Measurements from ENCODE around the gene STARD3. TPM values are rescaled to one million over a fixed set of nuclear protein-coding genes. Genes with fewer than 3 reads are reported as not detected.
A peak's percentile ranks its signal among the peaks of the same experiment; 100 is the strongest.

STARD3 gene
- total and polyA plus RNA-seq, 2 of the 13 experiments (the other 11 are each of a cell fraction or from before 2014, with no cell fraction given), result 34.6 to 100 TPM

DNA sequence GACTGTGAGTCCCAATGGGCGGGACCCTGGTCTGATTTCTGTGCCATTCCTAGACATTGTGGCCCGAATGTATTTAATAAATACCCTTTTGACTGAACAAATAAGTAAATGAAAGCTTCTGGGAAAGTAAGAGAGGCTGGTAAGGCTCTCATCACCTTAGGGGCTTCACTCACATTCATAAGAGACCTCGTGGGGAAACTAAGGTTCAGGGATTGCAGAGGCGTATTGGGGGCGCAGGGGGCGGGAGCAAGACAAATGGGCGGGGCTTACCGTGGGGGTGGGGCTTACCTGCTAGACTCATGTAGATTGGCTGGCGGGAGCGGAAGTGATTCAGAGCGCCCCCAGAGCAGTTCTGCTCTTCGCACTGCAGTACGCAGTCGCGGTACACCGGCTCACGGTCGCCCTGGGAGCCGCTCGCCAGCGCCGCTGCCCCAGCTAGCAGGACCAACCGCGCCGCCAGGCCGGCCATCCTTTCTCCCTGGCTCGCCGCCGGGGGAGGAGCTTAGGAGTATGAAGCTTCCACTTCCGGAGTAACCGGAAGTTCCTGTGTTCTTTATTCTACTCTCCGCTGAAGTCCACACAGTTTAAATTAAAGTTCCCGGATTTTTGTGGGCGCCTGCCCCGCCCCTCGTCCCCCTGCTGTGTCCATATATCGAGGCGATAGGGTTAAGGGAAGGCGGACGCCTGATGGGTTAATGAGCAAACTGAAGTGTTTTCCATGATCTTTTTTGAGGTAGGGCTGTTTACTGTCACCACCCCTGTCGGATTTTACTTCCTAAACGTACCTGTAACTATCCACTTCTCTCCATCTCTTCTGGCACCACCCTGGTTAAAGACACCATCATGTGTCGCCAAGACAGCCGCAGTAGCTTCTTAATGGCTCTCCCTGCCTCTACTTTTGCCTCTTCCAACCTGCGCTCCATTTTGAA lies 50.9 kb downstream of the STARD3 start, which contains the start of gene PGAP3:
Gene PGAP3 (minus strand): TSS at position 512 of the 929 bp plus-strand sequence. CDS start 43 bp downstream, at position 469.
- H3K4me2 ChIP-seq (ENCODE audit: low read depth, low read length), result peak within 1 kb of the TSS; percentile 94
- no peaks in the 10 kb centered on the region for H3K79me2 ChIP-seq (ENCODE audit: insufficient read depth, low read length)
- peaks cover 0 to 2% of the 10 kb centered on the region in 2 experiments; a peak in 2 of 5 replicates for H3K36me3 ChIP-seq (replicated peaks in 1 of 2; ENCODE audit: control insufficient read depth in 1 of 2, insufficient read depth in 2 of 2, low read length in 2 of 2)
- ATAC-seq (peak; percentile 95), DNase-seq (ENCODE audit: low spot score) (peak; percentile 95), FAIRE-seq (peak; percentile 71)
- H3K27ac ChIP-seq (ENCODE audit: extremely low read length, insufficient read depth, low read length), result peak within 1 kb of the TSS; percentile 88
- peaks cover 29% of the 10 kb centered on the region for H3K4me1 ChIP-seq (ENCODE audit: insufficient read depth, low read length)
- CTCF ChIA-PET (ENCODE audit: low intra/inter-chr PET ratio, low total read pairs), result interaction anchor here (0.6 kb wide), 1 partner anchor 33 kb away, joined by 4 read pairs; no protein-coding TSS in a partner anchor
- peak within 1 kb of the TSS; percentile 17 for H2AFZ ChIP-seq (ENCODE audit: low read length)
- no peaks in the 10 kb centered on the region for H4K20me1 ChIP-seq (ENCODE audit: insufficient read depth, low read length)
- POLR2A ChIA-PET, result interaction anchor here (0.9 to 4.9 kb wide), 17 partner anchors 8 to 488 kb away, joined by 3 to 118 read pairs (median 7); partner anchors contain the start of genes CDK12, ERBB2, MIEN1 and PNMT
- BruUV-seq (replicated peaks), result TSS peak; percentile 96
- H3K9ac ChIP-seq (ENCODE audit: insufficient read depth, low read depth, low read length), result peak within 1 kb of the TSS; percentile 83
- WGBS (ENCODE audit: low lambda C conversion rate), result under 1% methylated on average over 30 of the region's 45 CpGs
- no peaks in the 10 kb centered on the region for H3K9me3 ChIP-seq (ENCODE audit: low read length)
- H3K4me3 ChIP-seq (replicated peaks in 1 of 3; ENCODE audit: insufficient read depth in 1 of 3, low read depth in 2 of 3, low read length in 3 of 3), result peak within 1 kb of the TSS; percentile 72 to 76 (median 74)
- in situ Hi-C loops (cut with HindIII; ENCODE audit: extremely low pct_ligation_motif_present, low pct_unique_long_range_greater_than_20kb), result no loop called here
- intact Hi-C loops (cut with micrococcal nuclease; ENCODE audit: unreplicated experiment), result loop anchor here (1.0 kb wide), 1 partner anchor 7 kb away; no protein-coding TSS in a partner anchor
- no peaks in the 10 kb centered on the region; a peak in 1 of 5 replicates for H3K27me3 ChIP-seq (ENCODE audit: control insufficient read depth in 1 of 2, insufficient read depth in 2 of 2, low read length in 2 of 2)
- TF ChIP-seq ADNP (CRISPR knock-in tag; IDR thresholded peaks at IDR 0.05) (no peak), CCAR2 (optimal IDR thresholded peaks at IDR 0.05; ENCODE audit: low read depth, low read length) (no peak), ZSCAN25 (CRISPR knock-in tag; IDR thresholded peaks at IDR 0.05) (no peak; the same call in 1 of the 2 replicates), SYNCRIP (IDR thresholded peaks at IDR 0.05; ENCODE audit: insufficient read depth, low read depth, low read length) (no peak), ZNF790 (CRISPR knock-in tag; IDR thresholded peaks at IDR 0.05; ENCODE audit: borderline replicate concordance) (peak; percentile 78; the same call in 1 of the 2 replicates), FOXK1 (CRISPR knock-in tag; IDR thresholded peaks at IDR 0.05; ENCODE audit: borderline replicate concordance, low read depth) (peak; percentile 82), SMARCC2 (IDR thresholded peaks at IDR 0.05) (no peak), SUZ12 (IDR thresholded peaks at IDR 0.05; ENCODE audit: low read depth, low read length) (no peak), EED (CRISPR knock-in tag; IDR thresholded peaks at IDR 0.05) (no peak), THYN1 (CRISPR knock-in tag; IDR thresholded peaks at IDR 0.05; ENCODE audit: borderline replicate concordance, low read depth) (0 out of 2 replicates have a peak, but pooled peaks have one; percentile 83), ZSCAN31 (CRISPR knock-in tag; IDR thresholded peaks at IDR 0.05; ENCODE audit: low read depth) (peak; percentile 64), FOXK2 (IDR thresholded peaks at IDR 0.05) (0 out of 2 replicates have a peak, but pooled peaks have one; percentile 19), HMG20A (CRISPR knock-in tag; IDR thresholded peaks at IDR 0.05; ENCODE audit: borderline replicate concordance) (no peak), MXI1 (IDR thresholded peaks at IDR 0.05; ENCODE audit: borderline replicate concordance, low read depth, low read length) (0 out of 3 replicates have a peak, but pooled peaks have one; percentile 64), ZNF780A (CRISPR knock-in tag; IDR thresholded peaks at IDR 0.05) (peak; percentile 57; the same call in 1 of the 2 replicates), RFX1 (IDR thresholded peaks at IDR 0.05) (no peak), PHB2 (IDR thresholded peaks at IDR 0.05; ENCODE audit: partially characterized antibody) (no peak)
- TF ChIP-seq, protein P1, sequence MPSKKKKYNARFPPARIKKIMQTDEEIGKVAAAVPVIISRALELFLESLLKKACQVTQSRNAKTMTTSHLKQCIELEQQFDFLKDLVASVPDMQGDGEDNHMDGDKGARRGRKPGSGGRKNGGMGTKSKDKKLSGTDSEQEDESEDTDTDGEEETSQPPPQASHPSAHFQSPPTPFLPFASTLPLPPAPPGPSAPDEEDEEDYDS (CRISPR knock-in tag; IDR thresholded peaks at IDR 0.05), result peak; percentile 92
- TF ChIP-seq, protein P2, sequence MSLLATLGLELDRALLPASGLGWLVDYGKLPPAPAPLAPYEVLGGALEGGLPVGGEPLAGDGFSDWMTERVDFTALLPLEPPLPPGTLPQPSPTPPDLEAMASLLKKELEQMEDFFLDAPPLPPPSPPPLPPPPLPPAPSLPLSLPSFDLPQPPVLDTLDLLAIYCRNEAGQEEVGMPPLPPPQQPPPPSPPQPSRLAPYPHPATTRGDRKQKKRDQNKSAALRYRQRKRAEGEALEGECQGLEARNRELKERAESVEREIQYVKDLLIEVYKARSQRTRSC (CRISPR knock-in tag; IDR thresholded peaks at IDR 0.05; ENCODE audit: low read depth), result no peak; the same call in 1 of the 2 replicates
- TF ChIP-seq, protein P3, sequence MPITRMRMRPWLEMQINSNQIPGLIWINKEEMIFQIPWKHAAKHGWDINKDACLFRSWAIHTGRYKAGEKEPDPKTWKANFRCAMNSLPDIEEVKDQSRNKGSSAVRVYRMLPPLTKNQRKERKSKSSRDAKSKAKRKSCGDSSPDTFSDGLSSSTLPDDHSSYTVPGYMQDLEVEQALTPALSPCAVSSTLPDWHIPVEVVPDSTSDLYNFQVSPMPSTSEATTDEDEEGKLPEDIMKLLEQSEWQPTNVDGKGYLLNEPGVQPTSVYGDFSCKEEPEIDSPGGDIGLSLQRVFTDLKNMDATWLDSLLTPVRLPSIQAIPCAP (CRISPR knock-in tag; IDR thresholded peaks at IDR 0.05; ENCODE audit: low read depth), result peak; percentile 76; the same call in 1 of the 2 replicates
- TF ChIP-seq, protein P4, sequence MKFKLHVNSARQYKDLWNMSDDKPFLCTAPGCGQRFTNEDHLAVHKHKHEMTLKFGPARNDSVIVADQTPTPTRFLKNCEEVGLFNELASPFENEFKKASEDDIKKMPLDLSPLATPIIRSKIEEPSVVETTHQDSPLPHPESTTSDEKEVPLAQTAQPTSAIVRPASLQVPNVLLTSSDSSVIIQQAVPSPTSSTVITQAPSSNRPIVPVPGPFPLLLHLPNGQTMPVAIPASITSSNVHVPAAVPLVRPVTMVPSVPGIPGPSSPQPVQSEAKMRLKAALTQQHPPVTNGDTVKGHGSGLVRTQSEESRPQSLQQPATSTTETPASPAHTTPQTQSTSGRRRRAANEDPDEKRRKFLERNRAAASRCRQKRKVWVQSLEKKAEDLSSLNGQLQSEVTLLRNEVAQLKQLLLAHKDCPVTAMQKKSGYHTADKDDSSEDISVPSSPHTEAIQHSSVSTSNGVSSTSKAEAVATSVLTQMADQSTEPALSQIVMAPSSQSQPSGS (CRISPR knock-in tag; IDR thresholded peaks at IDR 0.05), result peak; percentile 71; the same call in 1 of the 2 replicates

Measured in HepG2 (cell line).